Cerebellar nuclear complex (tissue), 1 donor: Measurements from ENCODE around the gene EGFL7.
"Not testable (repeated sequence)": the region's sequence is repeated elsewhere in the genome, so short reads cannot be mapped to it uniquely, and the experiment has no call there.

Experiments used
- DNase-seq, 2 experiments: peaks; one replicate each; lab custom pipeline; 2025; lab: John Stamatoyannopoulos, UW

EGFL7 gene

GRCh38 chr9:136697821-136698526, 35.3 kb downstream of the EGFL7 start:
- no peak for DNase-seq

GRCh38 chr9:136698635-136699246, 36.0 kb downstream of the EGFL7 start:
- DNase-seq, result no peak

- DNase-seq, result no peak
Observed at GRCh38 chr9:136700304-136700703, 37.6 kb downstream of the EGFL7 start.

GRCh38 chr9:136700959-136701667, 38.4 kb downstream of the EGFL7 start:
- no peak for DNase-seq

- no peak for DNase-seq
Observed at GRCh38 chr9:136701668-136702053, 38.9 kb downstream of the EGFL7 start.

- DNase-seq, result no peak
Observed at GRCh38 chr9:136703276-136703860, 40.7 kb downstream of the EGFL7 start.

GRCh38 chr9:136704741-136705140, 42.0 kb downstream of the EGFL7 start:
- not testable (repeated sequence) for DNase-seq

GRCh38 chr9:136705564-136705963, 42.8 kb downstream of the EGFL7 start:
- DNase-seq, result no peak

- no peak for DNase-seq
Observed at GRCh38 chr9:136707011-136707410, 44.3 kb downstream of the EGFL7 start.

- DNase-seq, result no peak
Observed at GRCh38 chr9:136707849-136708517, 45.3 kb downstream of the EGFL7 start.

- no peak for DNase-seq
Observed at GRCh38 chr9:136709454-136710109, 46.9 kb downstream of the EGFL7 start.

- DNase-seq, result no peak
Observed at GRCh38 chr9:136710543-136710942, 47.8 kb downstream of the EGFL7 start.

- DNase-seq, result not testable (repeated sequence)
Observed at GRCh38 chr9:136711219-136711648, 48.5 kb downstream of the EGFL7 start.

- no peak for DNase-seq
Observed at GRCh38 chr9:136711751-136712689, 49.3 kb downstream of the EGFL7 start, which contains the start of gene DIPK1B. Gene DIPK1B, plus strand, starts transcription at chr9:136712572. Its CDS starts 94 bp downstream, at chr9:136712666.

- no peak for DNase-seq
Observed at GRCh38 chr9:136712690-136713544, 50.2 kb downstream of the EGFL7 start.

- DNase-seq, result no peak
Observed at GRCh38 chr9:136713550-136713949, 50.8 kb downstream of the EGFL7 start.

GRCh38 chr9:136714096-136714892, 51.6 kb downstream of the EGFL7 start:
- DNase-seq, result no peak

GRCh38 chr9:136714893-136715274, 52.2 kb downstream of the EGFL7 start:
- no peak for DNase-seq

- no peak for DNase-seq
Observed at GRCh38 chr9:136717399-136717798, 54.7 kb downstream of the EGFL7 start.
